CD4-positive, alpha-beta T cell treated with Interleukin-12 subunit alpha and Interleukin-12 subunit beta, for 1 hour (primary cell): ENCODE data around the gene POLR2E.

Source experiments
- DNase-seq: peaks from one replicate; pipeline ENCODE4 v3.0.0-alpha.2; 2020

Gene POLR2E

GRCh38 chr19:1091544-1092175 is 3.5 kb downstream of the POLR2E start:
- DNase-seq = no peak

GRCh38 chr19:1090731-1091543 is 4.2 kb downstream of the POLR2E start:
- DNase-seq = no peak

GRCh38 chr19:1089891-1090290 is 5.3 kb downstream of the POLR2E start:
- peak; percentile 66 for DNase-seq

- no peak for DNase-seq
Observed at GRCh38 chr19:1089126-1089771, 5.9 kb downstream of the POLR2E start.

- no peak for DNase-seq
Observed at GRCh38 chr19:1088416-1089010, 6.7 kb downstream of the POLR2E start.

- peak; percentile 59 for DNase-seq
Observed at GRCh38 chr19:1087813-1088415, 7.3 kb downstream of the POLR2E start.

- no peak for DNase-seq
Observed at GRCh38 chr19:1086613-1087012, 8.6 kb downstream of the POLR2E start.

- DNase-seq = no peak
Observed at GRCh38 chr19:1085676-1086442, 9.3 kb downstream of the POLR2E start.

GRCh38 chr19:1085053-1085658 is 10.0 kb downstream of the POLR2E start:
- DNase-seq = no peak

- DNase-seq = no peak
Observed at GRCh38 chr19:1084024-1084868, 10.9 kb downstream of the POLR2E start.

- no peak for DNase-seq
Observed at GRCh38 chr19:1082928-1083816, 12.0 kb downstream of the POLR2E start.

- peak; percentile 90 for DNase-seq
Observed at GRCh38 chr19:1082165-1082927, 12.8 kb downstream of the POLR2E start.

- DNase-seq = no peak
Observed at GRCh38 chr19:1081301-1082164, 13.6 kb downstream of the POLR2E start.

GRCh38 chr19:1080360-1081161 is 14.6 kb downstream of the POLR2E start:
- DNase-seq = no peak

GRCh38 chr19:1079566-1080111 is 15.5 kb downstream of the POLR2E start:
- DNase-seq = peak; percentile 68

GRCh38 chr19:1076951-1077350 is 18.2 kb downstream of the POLR2E start:
- peak; percentile 95 for DNase-seq

GRCh38 chr19:1076046-1076386 is 19.2 kb downstream of the POLR2E start:
- no peak for DNase-seq
